Measurements from ENCODE around the gene SAMSN1. TPM values are rescaled to one million over a fixed set of nuclear protein-coding genes. Genes with fewer than 3 reads are reported as not detected.

SAMSN1 gene
- polyA plus RNA-seq, 2 of the 4 experiments (the other 2 are of a cell fraction): 0.06 TPM; not detected in 1

DNA sequence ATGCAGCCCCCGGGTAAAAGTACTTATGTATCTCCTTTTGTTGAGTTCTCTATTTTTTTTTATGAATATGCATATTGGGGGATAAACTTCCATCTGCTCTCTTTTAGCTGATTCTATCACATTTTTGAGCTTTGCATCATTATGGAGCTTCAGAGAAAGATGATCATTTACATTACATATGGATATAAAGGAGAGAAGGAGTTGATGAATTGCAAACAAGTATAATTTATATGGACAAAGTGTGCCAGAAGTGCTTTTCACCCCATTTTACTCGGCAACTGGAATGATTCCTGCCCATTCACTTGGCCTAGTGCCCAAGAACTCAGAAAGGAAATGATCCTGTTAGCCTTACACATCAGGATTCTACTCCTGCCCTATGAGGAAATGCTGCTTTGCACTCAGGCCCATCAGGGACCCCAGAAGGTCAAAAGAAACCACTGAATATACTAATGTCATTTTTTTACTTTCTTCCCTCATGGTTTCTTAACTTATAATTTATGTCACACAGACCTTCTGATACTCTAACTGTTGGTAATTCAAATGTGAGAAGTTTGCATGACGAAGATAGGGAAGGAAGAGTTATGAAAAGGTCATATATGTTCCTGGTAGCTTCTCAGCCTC is 65.6 kb downstream of the SAMSN1 start:
- no peak for TF ChIP-seq HOXB5 (CRISPR knock-in tag; IDR thresholded peaks at IDR 0.05)
- TF ChIP-seq HDAC2 (IDR thresholded peaks at IDR 0.05): no peak
- no peak for TF ChIP-seq HEYL (CRISPR knock-in tag; IDR thresholded peaks at IDR 0.05)
- no peak for TF ChIP-seq TP53 (CRISPR knock-in tag; IDR thresholded peaks at IDR 0.05)
- TF ChIP-seq, protein P1, sequence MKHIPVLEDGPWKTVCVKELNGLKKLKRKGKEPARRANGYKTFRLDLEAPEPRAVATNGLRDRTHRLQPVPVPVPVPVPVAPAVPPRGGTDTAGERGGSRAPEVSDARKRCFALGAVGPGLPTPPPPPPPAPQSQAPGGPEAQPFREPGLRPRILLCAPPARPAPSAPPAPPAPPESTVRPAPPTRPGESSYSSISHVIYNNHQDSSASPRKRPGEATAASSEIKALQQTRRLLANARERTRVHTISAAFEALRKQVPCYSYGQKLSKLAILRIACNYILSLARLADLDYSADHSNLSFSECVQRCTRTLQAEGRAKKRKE (CRISPR knock-in tag; IDR thresholded peaks at IDR 0.05; ENCODE audit: low read depth): no peak
- TF ChIP-seq, protein P2, sequence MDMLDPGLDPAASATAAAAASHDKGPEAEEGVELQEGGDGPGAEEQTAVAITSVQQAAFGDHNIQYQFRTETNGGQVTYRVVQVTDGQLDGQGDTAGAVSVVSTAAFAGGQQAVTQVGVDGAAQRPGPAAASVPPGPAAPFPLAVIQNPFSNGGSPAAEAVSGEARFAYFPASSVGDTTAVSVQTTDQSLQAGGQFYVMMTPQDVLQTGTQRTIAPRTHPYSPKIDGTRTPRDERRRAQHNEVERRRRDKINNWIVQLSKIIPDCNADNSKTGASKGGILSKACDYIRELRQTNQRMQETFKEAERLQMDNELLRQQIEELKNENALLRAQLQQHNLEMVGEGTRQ (IDR thresholded peaks at IDR 0.05): no peak
- TF ChIP-seq, protein P3, sequence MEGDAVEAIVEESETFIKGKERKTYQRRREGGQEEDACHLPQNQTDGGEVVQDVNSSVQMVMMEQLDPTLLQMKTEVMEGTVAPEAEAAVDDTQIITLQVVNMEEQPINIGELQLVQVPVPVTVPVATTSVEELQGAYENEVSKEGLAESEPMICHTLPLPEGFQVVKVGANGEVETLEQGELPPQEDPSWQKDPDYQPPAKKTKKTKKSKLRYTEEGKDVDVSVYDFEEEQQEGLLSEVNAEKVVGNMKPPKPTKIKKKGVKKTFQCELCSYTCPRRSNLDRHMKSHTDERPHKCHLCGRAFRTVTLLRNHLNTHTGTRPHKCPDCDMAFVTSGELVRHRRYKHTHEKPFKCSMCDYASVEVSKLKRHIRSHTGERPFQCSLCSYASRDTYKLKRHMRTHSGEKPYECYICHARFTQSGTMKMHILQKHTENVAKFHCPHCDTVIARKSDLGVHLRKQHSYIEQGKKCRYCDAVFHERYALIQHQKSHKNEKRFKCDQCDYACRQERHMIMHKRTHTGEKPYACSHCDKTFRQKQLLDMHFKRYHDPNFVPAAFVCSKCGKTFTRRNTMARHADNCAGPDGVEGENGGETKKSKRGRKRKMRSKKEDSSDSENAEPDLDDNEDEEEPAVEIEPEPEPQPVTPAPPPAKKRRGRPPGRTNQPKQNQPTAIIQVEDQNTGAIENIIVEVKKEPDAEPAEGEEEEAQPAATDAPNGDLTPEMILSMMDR (IDR thresholded peaks at IDR 0.05): no peak
- TF ChIP-seq, protein P4, sequence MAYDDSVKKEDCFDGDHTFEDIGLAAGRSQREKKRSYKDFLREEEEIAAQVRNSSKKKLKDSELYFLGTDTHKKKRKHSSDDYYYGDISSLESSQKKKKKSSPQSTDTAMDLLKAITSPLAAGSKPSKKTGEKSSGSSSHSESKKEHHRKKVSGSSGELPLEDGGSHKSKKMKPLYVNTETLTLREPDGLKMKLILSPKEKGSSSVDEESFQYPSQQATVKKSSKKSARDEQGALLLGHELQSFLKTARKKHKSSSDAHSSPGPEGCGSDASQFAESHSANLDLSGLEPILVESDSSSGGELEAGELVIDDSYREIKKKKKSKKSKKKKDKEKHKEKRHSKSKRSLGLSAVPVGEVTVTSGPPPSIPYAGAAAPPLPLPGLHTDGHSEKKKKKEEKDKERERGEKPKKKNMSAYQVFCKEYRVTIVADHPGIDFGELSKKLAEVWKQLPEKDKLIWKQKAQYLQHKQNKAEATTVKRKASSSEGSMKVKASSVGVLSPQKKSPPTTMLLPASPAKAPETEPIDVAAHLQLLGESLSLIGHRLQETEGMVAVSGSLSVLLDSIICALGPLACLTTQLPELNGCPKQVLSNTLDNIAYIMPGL (CRISPR knock-in tag; IDR thresholded peaks at IDR 0.05; ENCODE audit: borderline replicate concordance): no peak
- no peak for TF ChIP-seq POLR2AphosphoS2 (conservative IDR thresholded peaks at IDR 0.05; ENCODE audit: low read length)
- no peak for TF ChIP-seq KDM1A (IDR thresholded peaks at IDR 0.05; ENCODE audit: low read depth)
- no peak for TF ChIP-seq ZNF302 (CRISPR knock-in tag; IDR thresholded peaks at IDR 0.05)
- TF ChIP-seq ZC3H11A (IDR thresholded peaks at IDR 0.05): no peak
- no peak for TF ChIP-seq PHF8 (IDR thresholded peaks at IDR 0.05; ENCODE audit: borderline replicate concordance, low read depth)
- no peak for TF ChIP-seq EHMT2 (IDR thresholded peaks at IDR 0.05; ENCODE audit: low read depth)
- no peak for TF ChIP-seq FOSL2 (IDR thresholded peaks at IDR 0.05)
- no peak for TF ChIP-seq FOSL2 (CRISPR knock-in tag; IDR thresholded peaks at IDR 0.05)
- FAIRE-seq (no peak), DNase-seq (ENCODE audit: low read depth in 1 of 2, low spot score in 1 of 2) (no peak), ATAC-seq (no peak)
- Histone ChIP-seq H3K27ac (no peak overlapping the region), H3K4me2 (no peak overlapping the region), H3K4me1 (no peaks in the 10 kb centered on the region), H3K9me3 (no peaks in the 10 kb centered on the region), H3K4me3 (no peak overlapping the region)
- ChIA-PET CTCF (no interaction called here), POLR2A (no interaction called here)
- 16% methylated on average over 3 of the region's 3 CpGs for WGBS (ENCODE audit: missing lambda C conversion rate)

DNA sequence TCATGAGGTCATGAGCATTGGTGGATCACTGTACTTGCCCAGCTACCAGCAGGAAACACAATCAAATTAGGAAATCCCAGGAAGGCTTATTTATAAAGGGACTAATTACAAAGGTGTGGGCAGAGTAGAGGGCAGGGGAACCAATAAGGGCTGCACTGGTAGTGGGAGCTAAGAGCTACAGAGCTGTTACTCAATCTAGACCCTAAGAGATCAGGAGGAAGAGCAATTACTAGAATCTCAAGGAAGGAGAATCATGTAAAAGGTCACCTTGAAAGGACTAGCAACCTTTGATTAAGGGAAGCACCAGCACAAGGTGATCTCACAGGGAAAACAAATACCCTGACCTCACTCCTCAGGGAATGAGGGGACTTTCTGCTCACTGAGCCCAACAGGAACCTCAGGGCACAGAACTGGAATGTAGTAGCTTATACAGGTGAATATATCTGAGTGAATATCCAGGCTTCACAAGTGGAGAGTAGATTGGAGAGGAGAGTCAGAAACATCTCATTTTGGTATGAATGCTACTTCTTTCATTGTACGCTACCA is 66.8 kb downstream of the SAMSN1 start:
- ChIA-PET CTCF (no interaction called here), POLR2A (no interaction called here)
- Histone ChIP-seq H3K27ac (no peak overlapping the region), H3K4me2 (no peak overlapping the region), H3K9me3 (no peaks in the 10 kb centered on the region), H3K4me3 (no peak overlapping the region), H3K4me1 (no peaks in the 10 kb centered on the region)
- TF ChIP-seq, protein P5, sequence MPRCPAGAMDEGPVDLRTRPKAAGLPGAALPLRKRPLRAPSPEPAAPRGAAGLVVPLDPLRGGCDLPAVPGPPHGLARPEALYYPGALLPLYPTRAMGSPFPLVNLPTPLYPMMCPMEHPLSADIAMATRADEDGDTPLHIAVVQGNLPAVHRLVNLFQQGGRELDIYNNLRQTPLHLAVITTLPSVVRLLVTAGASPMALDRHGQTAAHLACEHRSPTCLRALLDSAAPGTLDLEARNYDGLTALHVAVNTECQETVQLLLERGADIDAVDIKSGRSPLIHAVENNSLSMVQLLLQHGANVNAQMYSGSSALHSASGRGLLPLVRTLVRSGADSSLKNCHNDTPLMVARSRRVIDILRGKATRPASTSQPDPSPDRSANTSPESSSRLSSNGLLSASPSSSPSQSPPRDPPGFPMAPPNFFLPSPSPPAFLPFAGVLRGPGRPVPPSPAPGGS (IDR thresholded peaks at IDR 0.05): no peak
- TF ChIP-seq FOSL2 (IDR thresholded peaks at IDR 0.05) (no peak), FOSL2 (CRISPR knock-in tag; IDR thresholded peaks at IDR 0.05) (no peak)
- TF ChIP-seq, protein P3 (IDR thresholded peaks at IDR 0.05): no peak
- TF ChIP-seq, protein P6, sequence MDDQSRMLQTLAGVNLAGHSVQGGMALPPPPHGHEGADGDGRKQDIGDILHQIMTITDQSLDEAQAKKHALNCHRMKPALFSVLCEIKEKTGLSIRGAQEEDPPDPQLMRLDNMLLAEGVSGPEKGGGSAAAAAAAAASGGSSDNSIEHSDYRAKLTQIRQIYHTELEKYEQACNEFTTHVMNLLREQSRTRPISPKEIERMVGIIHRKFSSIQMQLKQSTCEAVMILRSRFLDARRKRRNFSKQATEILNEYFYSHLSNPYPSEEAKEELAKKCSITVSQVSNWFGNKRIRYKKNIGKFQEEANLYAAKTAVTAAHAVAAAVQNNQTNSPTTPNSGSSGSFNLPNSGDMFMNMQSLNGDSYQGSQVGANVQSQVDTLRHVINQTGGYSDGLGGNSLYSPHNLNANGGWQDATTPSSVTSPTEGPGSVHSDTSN (IDR thresholded peaks at IDR 0.05): no peak
- TF ChIP-seq, protein P2 (IDR thresholded peaks at IDR 0.05): no peak
- no peak for ATAC-seq
- DNase-seq (ENCODE audit: low read depth in 1 of 2, low spot score in 1 of 2): no peak
- FAIRE-seq: no peak
- 0% methylated on average over 1 of the region's 1 CpG for WGBS (ENCODE audit: missing lambda C conversion rate)

All from A549 (cell line).